Stomach smooth muscle (tissue), 2 donors: ENCODE measurements around the gene SUCNR1.
"Not testable (repeated sequence)": the region's sequence is repeated elsewhere in the genome, so short reads cannot be mapped to it uniquely, and the experiment has no call there.

Experiments used
- H3K27ac ChIP-seq: one replicate; pipeline ENCODE4 v1.7.0; 2013; ENCODE audit warnings: mild to moderate bottlenecking, low read length, inconsistent platforms
- H3K27me3 ChIP-seq, 2 donors: one replicate each; pipeline ENCODE4 v1.7.0; 2013; ENCODE audit warnings: low read length in 2 of 2; ENCODE audit not compliant: insufficient read depth in 2 of 2, control insufficient read depth in 1 of 2
- H3K36me3 ChIP-seq, 2 donors: one replicate each; pipeline ENCODE4 v1.7.0; 2013; ENCODE audit warnings: low read length in 2 of 2; ENCODE audit not compliant: control insufficient read depth in 2 of 2, insufficient read depth in 2 of 2
- H3K4me1 ChIP-seq: one replicate; pipeline ENCODE4 v1.7.0; 2013; ENCODE audit warnings: low read length; ENCODE audit not compliant: control insufficient read depth, insufficient read depth
- H3K4me3 ChIP-seq, 2 donors: one replicate each; pipeline ENCODE4 v1.7.0; 2013; ENCODE audit warnings: low read length in 2 of 2
- H3K9ac ChIP-seq, 2 donors: one replicate each; pipeline ENCODE4 v1.7.0; 2013; ENCODE audit warnings: low read length in 2 of 2, mild to moderate bottlenecking in 1 of 2
- H3K9me3 ChIP-seq, 2 donors: one replicate each; pipeline ENCODE4 v1.7.0; 2013; ENCODE audit warnings: low read length in 2 of 2; ENCODE audit not compliant: control insufficient read depth in 2 of 2
- donor health status: healthy.
- donor health status: Pancreatic carcinoma.

SUCNR1 gene

GRCh38 chr3:151887450-151888211 is 14.2 kb downstream of the SUCNR1 start:
- not testable (repeated sequence) for H3K9ac ChIP-seq, H3K9me3 ChIP-seq, H3K4me3 ChIP-seq, H3K36me3 ChIP-seq, H3K4me1 ChIP-seq, H3K27ac ChIP-seq, H3K27me3 ChIP-seq

GRCh38 chr3:151890721-151891141 is 17.3 kb downstream of the SUCNR1 start:
- H3K4me3 ChIP-seq = no peak overlapping the region
- H3K9me3 ChIP-seq = no peaks in the 10 kb centered on the region
- H3K27ac ChIP-seq = no peak overlapping the region
- no peak overlapping the region for H3K9ac ChIP-seq
- no peaks in the 10 kb centered on the region for H3K4me1 ChIP-seq
- no peaks in the 10 kb centered on the region for H3K36me3 ChIP-seq
- H3K27me3 ChIP-seq = no peaks in the 10 kb centered on the region

GRCh38 chr3:151891721-151892120 is 18.3 kb downstream of the SUCNR1 start:
- H3K27ac ChIP-seq = no peak overlapping the region
- H3K36me3 ChIP-seq = no peaks in the 10 kb centered on the region
- no peaks in the 10 kb centered on the region for H3K4me1 ChIP-seq
- H3K9me3 ChIP-seq = no peaks in the 10 kb centered on the region
- no peak overlapping the region for H3K9ac ChIP-seq
- H3K27me3 ChIP-seq = no peaks in the 10 kb centered on the region
- no peak overlapping the region for H3K4me3 ChIP-seq

GRCh38 chr3:151894219-151894618 is 20.8 kb downstream of the SUCNR1 start:
- Histone ChIP-seq H3K4me1 (no peaks in the 10 kb centered on the region), H3K9ac (no peak overlapping the region), H3K9me3 (no peaks in the 10 kb centered on the region), H3K36me3 (no peaks in the 10 kb centered on the region), H3K4me3 (no peak overlapping the region), H3K27ac (no peak overlapping the region), H3K27me3 (no peaks in the 10 kb centered on the region)

- Histone ChIP-seq H3K36me3 (no peaks in the 10 kb centered on the region), H3K27ac (no peak overlapping the region), H3K9ac (no peak overlapping the region), H3K9me3 (no peaks in the 10 kb centered on the region), H3K27me3 (no peaks in the 10 kb centered on the region), H3K4me1 (no peaks in the 10 kb centered on the region), H3K4me3 (no peak overlapping the region)
Measured at GRCh38 chr3:151895478-151896241, 22.2 kb downstream of the SUCNR1 start.

- no peaks in the 10 kb centered on the region for H3K9me3 ChIP-seq
- no peaks in the 10 kb centered on the region for H3K27me3 ChIP-seq
- H3K9ac ChIP-seq = no peak overlapping the region
- H3K4me3 ChIP-seq = no peak overlapping the region
- H3K4me1 ChIP-seq = peaks cover 1% of the 10 kb centered on the region
- no peak overlapping the region for H3K27ac ChIP-seq
- H3K36me3 ChIP-seq = no peaks in the 10 kb centered on the region
Measured at GRCh38 chr3:151896246-151897012, 23.0 kb downstream of the SUCNR1 start.

- not testable (repeated sequence) for H3K9ac ChIP-seq, H3K36me3 ChIP-seq, H3K4me1 ChIP-seq, H3K27ac ChIP-seq, H3K9me3 ChIP-seq, H3K4me3 ChIP-seq, H3K27me3 ChIP-seq
Measured at GRCh38 chr3:151898121-151898520, 24.7 kb downstream of the SUCNR1 start.

- not testable (repeated sequence) for H3K9ac ChIP-seq, H3K36me3 ChIP-seq, H3K9me3 ChIP-seq, H3K27me3 ChIP-seq, H3K27ac ChIP-seq, H3K4me3 ChIP-seq
- H3K4me1 ChIP-seq = peaks cover 11% of the 10 kb centered on the region
Measured at GRCh38 chr3:151898564-151899261, 25.3 kb downstream of the SUCNR1 start.

- H3K4me1 ChIP-seq = peaks cover 15% of the 10 kb centered on the region
- H3K9me3 ChIP-seq = no peaks in the 10 kb centered on the region
- no peaks in the 10 kb centered on the region for H3K27me3 ChIP-seq
- H3K4me3 ChIP-seq = no peak overlapping the region
- H3K36me3 ChIP-seq = no peaks in the 10 kb centered on the region
- H3K9ac ChIP-seq = no peak overlapping the region
- H3K27ac ChIP-seq = no peak overlapping the region
Measured at GRCh38 chr3:151899996-151900395, 26.6 kb downstream of the SUCNR1 start.

GRCh38 chr3:151900460-151900859 is 27.0 kb downstream of the SUCNR1 start:
- no peak overlapping the region for H3K27ac ChIP-seq
- peaks cover 15% of the 10 kb centered on the region for H3K4me1 ChIP-seq

More at GRCh38 chr3:151900460-151900859, 27.0 kb downstream of the SUCNR1 start:
- H3K9me3 ChIP-seq = no peaks in the 10 kb centered on the region
- no peaks in the 10 kb centered on the region for H3K36me3 ChIP-seq
- H3K27me3 ChIP-seq = no peaks in the 10 kb centered on the region
- H3K4me3 ChIP-seq = no peak overlapping the region
- H3K9ac ChIP-seq = no peak overlapping the region
